Measurements from ENCODE around the gene TRIM44.

- no peak for TF ChIP-seq CTCF (IDR thresholded peaks at IDR 0.05)
- TF ChIP-seq EP300 (IDR thresholded peaks at IDR 0.05) = no peak
These were observed 122.1 kb downstream of the TRIM44 start for GRCh38 chr11:35784699-35785098.
